Uterus (tissue), 4 donors: Measurements from ENCODE around the gene KMT2A. TPM values are rescaled to one million over a fixed set of nuclear protein-coding genes. Genes with fewer than 3 reads are reported as not detected.

ENCODE experiments used
- DNase-seq, 2 donors: peaks; one replicate each; pipeline ENCODE4 v3.0.0-alpha.2; 2019 to 2020
- H3K27ac ChIP-seq, 2 donors: fragments of 200-600 bp; sonication (generic); 1 replicate in 1 of 2; 2 replicates in 1 of 2; pipeline ENCODE4 v1.5.1; 2016 to 2018
- H3K27me3 ChIP-seq, 2 donors: fragments of 200-600 bp; sonication (generic); one replicate each; pipeline ENCODE4 v1.5.1; 2018 to 2019; ENCODE audit warnings: control low read depth in 1 of 2
- H3K36me3 ChIP-seq, 2 donors: fragments of 200-600 bp; sonication (generic); one replicate each; pipeline ENCODE4 v1.5.1; 2019; ENCODE audit warnings: control low read depth in 1 of 2
- H3K4me1 ChIP-seq, 2 donors: fragments of 200-600 bp; sonication (generic); one replicate each; pipeline ENCODE4 v1.5.1; 2018 to 2019; ENCODE audit warnings: control low read depth in 1 of 2
- H3K4me3 ChIP-seq, 2 donors: fragments of 200-600 bp; sonication (generic); 1 replicate in 1 of 2; 2 replicates in 1 of 2; pipeline ENCODE4 v1.5.1; 2018 to 2019; ENCODE audit warnings: mild to moderate bottlenecking in 1 of 2
- H3K9me3 ChIP-seq, 2 donors: fragments of 200-600 bp; sonication (generic); one replicate each; pipeline ENCODE4 v1.5.1; 2019; ENCODE audit warnings: control low read depth in 1 of 2
- CTCF ChIP-seq, 4 experiments: fragments of 200-600 bp in 2 of 4; fragments of 450-650 bp in 2 of 4; sonication (generic) in 2 of 4; IDR thresholded peaks; one replicate each; pipeline ENCODE4 v1.5.1; 2016 to 2019; ENCODE audit warnings: antibody characterized with exemption in 4 of 4, mild to moderate bottlenecking in 2 of 4, moderate library complexity in 1 of 4
- POLR2A ChIP-seq, 2 donors: fragments of 450-650 bp; IDR thresholded peaks; one replicate each; pipeline ENCODE4 v1.6.1; 2016; ENCODE audit warnings: antibody characterized with exemption in 2 of 2, mild to moderate bottlenecking in 1 of 2, moderate library complexity in 1 of 2
- intact Hi-C: fragments of 100-400 bp; cut with DNase I; formaldehyde crosslinking; loops from one replicate; pipeline ENCODE4 v1.15.1; 2023; ENCODE audit warnings: low total_unique reads
- total RNA-seq, 4 donors: library from RNA; depleted of rRNA in 3 of 4; stranded (reverse); fragments of >200 nt in 3 of 4; gene quantifications; one replicate each; pipeline versions ENCODE4 v1.1.0 to v1.2.4, GENCODE V29; 2014 to 2023
- donor health status: DM: yes; HTN: yes; CAD: no.

KMT2A gene
- total RNA-seq, 4 donors from 2014 or later: 41.0 to 142 (median 73.9) TPM

- Histone ChIP-seq H3K9me3 (no peaks in the 10 kb centered on the region), H3K4me3 (no peak overlapping the region), H3K36me3 (no peaks in the 10 kb centered on the region), H3K27ac (no peak overlapping the region), H3K27me3 (no peaks in the 10 kb centered on the region), H3K4me1 (no peaks in the 10 kb centered on the region)
- no peak for DNase-seq
- TF ChIP-seq POLR2A (IDR thresholded peaks at IDR 0.05) (no peak), CTCF (IDR thresholded peaks at IDR 0.05) (no peak)
- intact Hi-C loops: no loop called here
These were observed 101.2 kb downstream of the KMT2A start for GRCh38 chr11:118537409-118537980.

- no peaks in the 10 kb centered on the region for H3K27me3 ChIP-seq
- intact Hi-C loops: no loop called here
- no peak for DNase-seq
- H3K36me3 ChIP-seq: no peaks in the 10 kb centered on the region
- H3K27ac ChIP-seq: no peak overlapping the region
- no peaks in the 10 kb centered on the region for H3K4me1 ChIP-seq
- no peak overlapping the region for H3K4me3 ChIP-seq
- no peaks in the 10 kb centered on the region for H3K9me3 ChIP-seq
- TF ChIP-seq POLR2A (IDR thresholded peaks at IDR 0.05) (no peak), CTCF (IDR thresholded peaks at IDR 0.05) (no peak)
These were observed 107.8 kb downstream of the KMT2A start for GRCh38 chr11:118544010-118544646.

- H3K36me3 ChIP-seq: no peaks in the 10 kb centered on the region
- no peaks in the 10 kb centered on the region for H3K4me1 ChIP-seq
- H3K4me3 ChIP-seq: no peak overlapping the region
- DNase-seq: no peak
- no peak overlapping the region for H3K27ac ChIP-seq
- TF ChIP-seq CTCF (IDR thresholded peaks at IDR 0.05) (no peak), POLR2A (IDR thresholded peaks at IDR 0.05) (no peak)
- intact Hi-C loops: no loop called here
- H3K27me3 ChIP-seq: no peaks in the 10 kb centered on the region
- H3K9me3 ChIP-seq: no peaks in the 10 kb centered on the region
These were observed 108.3 kb downstream of the KMT2A start for GRCh38 chr11:118544647-118545010.

GRCh38 chr11:118545533-118545932 lies 109.2 kb downstream of the KMT2A start:
- no peak for DNase-seq
- Histone ChIP-seq H3K9me3 (no peaks in the 10 kb centered on the region), H3K36me3 (no peaks in the 10 kb centered on the region), H3K27me3 (no peaks in the 10 kb centered on the region), H3K4me3 (no peak overlapping the region), H3K27ac (no peak overlapping the region), H3K4me1 (no peaks in the 10 kb centered on the region)
- TF ChIP-seq POLR2A (IDR thresholded peaks at IDR 0.05): no peak
- no peak for TF ChIP-seq CTCF (IDR thresholded peaks at IDR 0.05)
- intact Hi-C loops: no loop called here

- intact Hi-C loops: no loop called here
- Histone ChIP-seq H3K36me3 (no peaks in the 10 kb centered on the region), H3K4me1 (no peaks in the 10 kb centered on the region), H3K4me3 (no peak overlapping the region), H3K9me3 (no peaks in the 10 kb centered on the region), H3K27me3 (no peaks in the 10 kb centered on the region), H3K27ac (no peak overlapping the region)
- DNase-seq: no peak
- no peak for TF ChIP-seq CTCF (IDR thresholded peaks at IDR 0.05)
- TF ChIP-seq POLR2A (IDR thresholded peaks at IDR 0.05): no peak
These were observed 110.8 kb downstream of the KMT2A start for GRCh38 chr11:118547132-118547531.
